H1 (cell line): Measurements from ENCODE around the gene SLC27A6. TPM values are rescaled to one million over a fixed set of nuclear protein-coding genes. Genes with fewer than 3 reads are reported as not detected.

Source experiments
- CTCF ChIA-PET: fragments of 300-600 bp; sonication (Branson Sonifier 250); formaldehyde crosslinking; loops from one replicate; lab custom pipeline; 2021; ENCODE audit not compliant: partially characterized antibody; lab: Charles Lee
- POLR2A ChIA-PET: fragments of 300-600 bp; sonication (Branson Sonifier 250); formaldehyde crosslinking; loops from one replicate; lab custom pipeline; 2021; ENCODE audit warnings: inconsistent platforms; ENCODE audit not compliant: partially characterized antibody; lab: Charles Lee
- DNase-seq, 2 experiments: peaks; one replicate each; pipeline versions ENCODE4 v3.0.0 to v3.0.0-alpha.2; 2010 to 2022; ENCODE audit warnings: low spot score in 2 of 2, low read depth in 1 of 2, mixed read lengths in 1 of 2
- FAIRE-seq: peaks from 2 replicates; lab custom pipeline; 2011; peaks lifted over from hg19 to GRCh38; lab: Jason Lieb, UNC
- H2AFZ ChIP-seq: 2 replicates; pipeline ENCODE4 v1.8.1; 2012; ENCODE audit warnings: low read length, inconsistent platforms
- H2AK5ac ChIP-seq: 2 replicates; pipeline ENCODE4 v1.6.1; 2013; ENCODE audit warnings: low read depth, low read length
- H2BK120ac ChIP-seq: replicated peaks from 2 replicates; pipeline ENCODE3; 2013; ENCODE audit warnings: low read depth, low read length, inconsistent platforms
- H2BK12ac ChIP-seq: 2 replicates; pipeline ENCODE4 v1.6.1; 2013; ENCODE audit warnings: low read depth, low read length
- H2BK15ac ChIP-seq: 2 replicates; pipeline ENCODE4 v1.6.1; 2013; ENCODE audit warnings: low read length
- H2BK20ac ChIP-seq: 2 replicates; pipeline ENCODE4 v1.6.1; 2013; ENCODE audit warnings: low read length
- H2BK5ac ChIP-seq: 2 replicates; pipeline ENCODE4 v1.6.1; 2013; ENCODE audit warnings: low read depth, low read length
- H3K14ac ChIP-seq: 2 replicates; pipeline ENCODE4 v1.6.1; 2013; ENCODE audit warnings: inconsistent platforms; ENCODE audit not compliant: insufficient read length
- H3K18ac ChIP-seq: 2 replicates; pipeline ENCODE4 v1.6.1; 2013; ENCODE audit warnings: low read length; ENCODE audit errors: extremely low read depth
- H3K23ac ChIP-seq: 2 replicates; pipeline ENCODE4 v1.6.1; 2013; ENCODE audit warnings: inconsistent platforms; ENCODE audit not compliant: insufficient read length
- H3K23me2 ChIP-seq: 2 replicates; pipeline ENCODE4 v1.6.1; 2013; ENCODE audit warnings: low read depth, low read length
- H3K27ac ChIP-seq: 2 replicates; pipeline ENCODE4 v1.6.1; 2011; ENCODE audit warnings: low read depth, low read length, inconsistent platforms
- H3K27me3 ChIP-seq, 4 experiments: replicated peaks in 1 of 4; 1 replicate in 1 of 4; 2 replicates in 3 of 4; pipeline versions ENCODE4 v1.6.1 to v1.8.1; 2011 to 2013; ENCODE audit warnings: low read length in 3 of 4, mild to moderate bottlenecking in 3 of 4, inconsistent platforms in 2 of 4, mixed read lengths in 2 of 4, moderate library complexity in 1 of 4; ENCODE audit not compliant: control insufficient read depth in 3 of 4, insufficient read depth in 3 of 4; ENCODE audit errors: extremely low read depth in 1 of 4
- H3K36me3 ChIP-seq, 4 experiments: 2 replicates each; pipeline versions ENCODE4 v1.6.1 to v1.8.1; 2011 to 2013; ENCODE audit warnings: mild to moderate bottlenecking in 4 of 4, low read length in 3 of 4, moderate library complexity in 2 of 4, control low read depth in 1 of 4, inconsistent platforms in 1 of 4; ENCODE audit not compliant: insufficient read depth in 4 of 4, control insufficient read depth in 2 of 4
- H3K4ac ChIP-seq: replicated peaks from 2 replicates; pipeline ENCODE3; 2013; ENCODE audit warnings: low read length, low read depth, mixed read lengths, inconsistent platforms; ENCODE audit not compliant: insufficient read length
- H3K4me1 ChIP-seq, 4 experiments: replicated peaks in 1 of 4; 1 replicate in 1 of 4; 2 replicates in 3 of 4; pipeline versions ENCODE4 v1.6.1 to v1.8.1; 2011 to 2013; ENCODE audit warnings: low read length in 3 of 4, inconsistent platforms in 2 of 4, mixed read lengths in 1 of 4; ENCODE audit not compliant: insufficient read depth in 4 of 4, control insufficient read depth in 3 of 4
- H3K4me2 ChIP-seq, 2 experiments: 2 replicates each; pipeline versions ENCODE4 v1.6.1 to v1.8.1; 2011 to 2013; ENCODE audit warnings: low read depth in 2 of 2, low read length in 2 of 2, control low read depth in 1 of 2, inconsistent platforms in 1 of 2, mild to moderate bottlenecking in 1 of 2; ENCODE audit not compliant: insufficient read depth in 1 of 2
- H3K4me3 ChIP-seq, 4 experiments: fragments of 200-600, 300-600 bp in 1 of 4; sonication (generic), shearing (Covaris generic), sonication (Bioruptor Twin) in 1 of 4; 2 replicates each; pipeline versions ENCODE4 v1.5.1 to v1.8.1; 2011 to 2016; ENCODE audit warnings: low read length in 4 of 4, low read depth in 3 of 4, control low read depth in 2 of 4, inconsistent platforms in 2 of 4, mild to moderate bottlenecking in 2 of 4, mixed read lengths in 1 of 4, moderate library complexity in 1 of 4; ENCODE audit not compliant: insufficient read depth in 2 of 4; ENCODE audit errors: extremely low read depth in 1 of 4
- H3K56ac ChIP-seq: replicated peaks from 2 replicates; pipeline ENCODE3; 2013; ENCODE audit warnings: low read depth, mild to moderate bottlenecking, mixed read lengths, low read length, inconsistent platforms; ENCODE audit not compliant: insufficient read length
- H3K79me1 ChIP-seq: 2 replicates; pipeline ENCODE4 v1.6.1; 2013; ENCODE audit warnings: low read depth, low read length, control low read depth
- H3K79me2 ChIP-seq, 2 experiments: 2 replicates each; pipeline versions ENCODE4 v1.6.1 to v1.8.1; 2012 to 2013; ENCODE audit warnings: low read length in 2 of 2, mild to moderate bottlenecking in 2 of 2, inconsistent platforms in 1 of 2; ENCODE audit not compliant: insufficient read depth in 2 of 2, control insufficient read depth in 1 of 2
- H3K9ac ChIP-seq, 4 experiments: replicated peaks in 1 of 4; 1 replicate in 1 of 4; 2 replicates in 3 of 4; pipeline versions ENCODE4 v1.6.1 to v1.8.1; 2011 to 2013; ENCODE audit warnings: low read depth in 3 of 4, low read length in 3 of 4, control low read depth in 2 of 4, mild to moderate bottlenecking in 2 of 4, moderate library complexity in 2 of 4, inconsistent platforms in 1 of 4; ENCODE audit errors: extremely low read depth in 1 of 4
- H3K9me3 ChIP-seq, 2 experiments: 2 replicates each; pipeline versions ENCODE4 v1.6.1 to v1.8.1; 2012 to 2013; ENCODE audit warnings: mild to moderate bottlenecking in 2 of 2, moderate library complexity in 2 of 2, control low read depth in 1 of 2, inconsistent platforms in 1 of 2, low read depth in 1 of 2, low read length in 1 of 2, mixed read lengths in 1 of 2; ENCODE audit not compliant: insufficient read depth in 2 of 2
- H4K20me1 ChIP-seq, 2 experiments: replicated peaks in 1 of 2; 2 replicates each; pipeline versions ENCODE3 to v1.8.1; 2011 to 2013; ENCODE audit warnings: inconsistent platforms in 2 of 2, low read length in 2 of 2, mild to moderate bottlenecking in 1 of 2; ENCODE audit not compliant: insufficient read depth in 2 of 2, control insufficient read depth in 1 of 2
- H4K5ac ChIP-seq: 2 replicates; pipeline ENCODE4 v1.6.1; 2013; ENCODE audit warnings: low read length, low read depth, mixed read lengths, inconsistent platforms; ENCODE audit not compliant: insufficient read length
- H4K8ac ChIP-seq: 2 replicates; pipeline ENCODE4 v1.8.0; 2013; ENCODE audit warnings: mild to moderate bottlenecking, moderate library complexity, low read length, inconsistent platforms; ENCODE audit not compliant: insufficient read depth; ENCODE audit errors: extremely low read depth
- H4K91ac ChIP-seq: replicated peaks from 2 replicates; pipeline ENCODE3; 2013; ENCODE audit warnings: low read length, mixed read lengths, inconsistent platforms; ENCODE audit not compliant: insufficient read length
- CHD1 ChIP-seq: IDR thresholded peaks from 2 replicates; pipeline ENCODE4 v1.6.1; 2012; ENCODE audit warnings: low read depth, low read length, improper control_type of control experiment
- JUN ChIP-seq: IDR thresholded peaks from 2 replicates; pipeline ENCODE4 v1.6.1; 2011; ENCODE audit warnings: low read depth, mild to moderate bottlenecking, improper control_type of control experiment, low read length
- KDM4A ChIP-seq: IDR thresholded peaks from one replicate; pipeline ENCODE4 v1.7.1; 2012; ENCODE audit warnings: low read depth, mild to moderate bottlenecking, moderate library complexity, low read length, inconsistent platforms; ENCODE audit not compliant: severe bottlenecking
- PHF8 ChIP-seq: fragments of 200-600 bp; sonication (generic); conservative IDR thresholded peaks from 2 replicates; pipeline ENCODE4 v1.7.1; 2012; ENCODE audit warnings: low read depth, mild to moderate bottlenecking, inconsistent platforms, low read length, moderate library complexity
- RAD21 ChIP-seq, 2 experiments: IDR thresholded peaks in 1 of 2; conservative IDR thresholded peaks in 1 of 2; 2 replicates each; pipeline ENCODE4 v1.6.1; 2011; ENCODE audit warnings: low read depth in 2 of 2, low read length in 2 of 2, improper control_type of control experiment in 1 of 2, inconsistent platforms in 1 of 2, mild to moderate bottlenecking in 1 of 2, moderate library complexity in 1 of 2
- SAP30 ChIP-seq: fragments of 300-600 bp; sonication (generic); IDR thresholded peaks from 2 replicates; pipeline ENCODE4 v1.7.1; 2012; ENCODE audit warnings: low read length, moderate library complexity, mild to moderate bottlenecking, inconsistent platforms; ENCODE audit not compliant: insufficient read depth, insufficient replicate concordance
- SIN3A ChIP-seq, 2 experiments: IDR thresholded peaks in 1 of 2; conservative IDR thresholded peaks in 1 of 2; 2 replicates each; pipeline ENCODE4 v1.6.1; 2011 to 2012; ENCODE audit warnings: low read length in 2 of 2, improper control_type of control experiment in 1 of 2, low read depth in 1 of 2, mild to moderate bottlenecking in 1 of 2
- SP2 ChIP-seq: IDR thresholded peaks from 2 replicates; pipeline ENCODE4 v1.6.1; 2012; ENCODE audit warnings: mild to moderate bottlenecking, low read length, inconsistent platforms
- SP4 ChIP-seq: IDR thresholded peaks from 2 replicates; pipeline ENCODE4 v1.6.1; 2012; ENCODE audit warnings: low read length, inconsistent platforms
- SUZ12 ChIP-seq: fragments of 200-600 bp; sonication (generic); IDR thresholded peaks from 2 replicates; pipeline ENCODE4 v1.6.1; 2012; ENCODE audit warnings: mild to moderate bottlenecking, inconsistent platforms, low read length, moderate library complexity, mixed read lengths
- TCF12 ChIP-seq: IDR thresholded peaks from 2 replicates; pipeline ENCODE4 v1.6.1; 2011; ENCODE audit warnings: low read depth, mild to moderate bottlenecking, low read length
- USF2 ChIP-seq: IDR thresholded peaks from 2 replicates; pipeline ENCODE4 v1.6.1; 2011; ENCODE audit warnings: low read length, improper control_type of control experiment
- YY1 ChIP-seq: IDR thresholded peaks from 2 replicates; pipeline ENCODE4 v1.6.1; 2011; ENCODE audit warnings: low read depth, mild to moderate bottlenecking, low read length
- WGBS, 2 experiments: shearing (Covaris generic) in 1 of 2; methylation state at CpG; one replicate each; pipeline versions ENCODE4 v1.1.6 to v1.1.7; 2013 to 2015; ENCODE audit warnings: low lambda C conversion rate in 2 of 2, mixed read lengths in 2 of 2, inconsistent platforms in 1 of 2, low coverage in 1 of 2, missing lambda C conversion rate in 1 of 2; ENCODE audit not compliant: insufficient replicate concordance in 2 of 2, insufficient coverage in 1 of 2, insufficient read length in 1 of 2; ENCODE audit errors: extremely low coverage in 1 of 2, missing lambda C conversion rate in 1 of 2; 5-methylcytosine and 5-hydroxymethylcytosine counted together
- polyA plus RNA-seq, 7 experiments: library from polyadenylated mRNA; depleted of rRNA in 3 of 7; stranded (reverse) in 5 of 7; unstranded in 2 of 7; fragments of >200 nt in 5 of 7; fragments of 200-250 nt in 2 of 7; gene quantifications; 1 replicate in 5 of 7; 2 replicates in 1 of 7; 4 replicates in 1 of 7; pipeline versions ENCODE4 v1.2.1 to v1.2.3, GENCODE V29; 2011 to 2013; ENCODE audit warnings: missing spikeins in 2 of 7, mixed read lengths in 2 of 7
- total RNA-seq: library from RNA; stranded (reverse); fragmentation: NEBNext Ultra II Directional; extraction: Animal tissue kit (Norgen Biotek cat#: 25700); gene quantifications from 2 replicates; pipeline ENCODE4 v1.2.1, GENCODE V29; 2021

The SLC27A6 gene
- total and polyA plus RNA-seq, 2 of the 8 experiments (the other 6 are each of a cell fraction or from before 2014, with no cell fraction given), result 4.0 to 4.7 TPM

- DNase-seq (no peak), FAIRE-seq (no peak)
- H3K14ac ChIP-seq, result no peak overlapping the region
- H3K23ac ChIP-seq, result no peak overlapping the region
- no peaks in the 10 kb centered on the region for H3K9me3 ChIP-seq
- WGBS, 2 experiments, result 97% methylated on average over 3 of the region's 3 CpGs; no CpG with 5 or more reads in 1 of the 2 experiments
- ChIA-PET CTCF (interaction anchor here (0.6 kb wide), 2 partner anchors 41 to 416 kb away, joined by 3 read pairs; no protein-coding TSS in a partner anchor), POLR2A (no interaction called here)
- H3K36me3 ChIP-seq, result no peaks in the 10 kb centered on the region
- no peaks in the 10 kb centered on the region for H4K20me1 ChIP-seq
- no peak overlapping the region for H2BK15ac ChIP-seq
- no peak overlapping the region for H2BK20ac ChIP-seq
- no peak overlapping the region for H3K9ac ChIP-seq
- H4K8ac ChIP-seq, result no peak overlapping the region
- H2BK12ac ChIP-seq, result no peak overlapping the region
- H3K23me2 ChIP-seq, result no peaks in the 10 kb centered on the region
- no peaks in the 10 kb centered on the region for H3K27me3 ChIP-seq
- H3K4me2 ChIP-seq, result no peak overlapping the region
- H3K4me3 ChIP-seq, result no peak overlapping the region
- H3K79me1 ChIP-seq, result no peaks in the 10 kb centered on the region
- no peaks in the 10 kb centered on the region for H3K79me2 ChIP-seq
- H2BK5ac ChIP-seq, result no peak overlapping the region
- no peaks in the 10 kb centered on the region for H3K4me1 ChIP-seq
- H2AFZ ChIP-seq, result no peak overlapping the region
- H3K18ac ChIP-seq, result no peak overlapping the region
- H3K56ac ChIP-seq, result no peak overlapping the region
- no peak overlapping the region for H3K27ac ChIP-seq
- no peak overlapping the region for H2AK5ac ChIP-seq
- H4K5ac ChIP-seq, result no peak overlapping the region
- no peak overlapping the region for H4K91ac ChIP-seq
- no peak overlapping the region for H3K4ac ChIP-seq
- H2BK120ac ChIP-seq, result no peak overlapping the region
- TF ChIP-seq SUZ12 (no peak), SIN3A (conservative IDR thresholded peaks at IDR 0.05 in 1 of 2, IDR thresholded peaks at IDR 0.05 in 1 of 2; ENCODE audit: low read depth in 1 of 2, low read length in 2 of 2) (no peak), USF2 (no peak), RAD21 (IDR thresholded peaks at IDR 0.05 in 1 of 2, conservative IDR thresholded peaks at IDR 0.05 in 1 of 2; ENCODE audit: low read depth in 2 of 2, low read length in 2 of 2) (no peak), TCF12 (no peak), KDM4A (no peak), PHF8 (no peak), SAP30 (no peak), CHD1 (no peak), SP2 (no peak), SP4 (no peak), JUN (no peak), YY1 (no peak)
These were observed 92.0 kb downstream of the SLC27A6 start for GRCh38 chr5:129057329-129057728.
